WTC11 (cell line): ENCODE results near the gene B3GNT7.

Experiments
- ATF2 ChIP-seq: sonication (generic); formaldehyde crosslinking; IDR thresholded peaks from 2 replicates; pipeline ENCODE4 v1.8.1; 2022; ENCODE audit warnings: low read depth, missing genetic modification reagents, borderline replicate concordance
- ATF3 ChIP-seq: sonication (generic); formaldehyde crosslinking; conservative IDR thresholded peaks from 2 replicates; pipeline ENCODE4 v1.8.1; 2022; ENCODE audit warnings: mild to moderate bottlenecking, missing genetic modification reagents
- CBFB ChIP-seq: sonication (generic); formaldehyde crosslinking; IDR thresholded peaks from 2 replicates; pipeline ENCODE4 v1.8.1; 2022; ENCODE audit warnings: mild to moderate bottlenecking, low read depth, missing genetic modification reagents
- CREB1 ChIP-seq: sonication (generic); formaldehyde crosslinking; IDR thresholded peaks from 2 replicates; pipeline ENCODE4 v1.8.0; 2023; ENCODE audit warnings: mild to moderate bottlenecking, missing genetic modification reagents
- CTCF ChIP-seq: fragments of 200-600 bp; IDR thresholded peaks from 2 replicates; pipeline ENCODE4 v1.8.0; 2022; ENCODE audit warnings: antibody characterized with exemption
- E2F4 ChIP-seq: sonication (generic); formaldehyde crosslinking; IDR thresholded peaks from 2 replicates; pipeline ENCODE4 v1.8.1; 2022; ENCODE audit warnings: low read depth, mild to moderate bottlenecking, moderate library complexity, missing genetic modification reagents, borderline replicate concordance
- JUN ChIP-seq: sonication (generic); formaldehyde crosslinking; IDR thresholded peaks from 2 replicates; pipeline ENCODE4 v1.8.0; 2023; ENCODE audit warnings: mild to moderate bottlenecking, missing genetic modification reagents
- MAX ChIP-seq: sonication (generic); formaldehyde crosslinking; IDR thresholded peaks from 2 replicates; pipeline ENCODE4 v1.8.0; 2022; ENCODE audit warnings: mild to moderate bottlenecking, missing genetic modification reagents
- TCF7 ChIP-seq: sonication (generic); formaldehyde crosslinking; IDR thresholded peaks from 2 replicates; pipeline ENCODE4 v1.8.0; 2022; ENCODE audit warnings: mild to moderate bottlenecking, low read depth, missing genetic modification reagents, moderate library complexity
- ZNF121 ChIP-seq: sonication (generic); formaldehyde crosslinking; IDR thresholded peaks from 2 replicates; pipeline ENCODE4 v1.8.0; 2023; ENCODE audit warnings: missing genetic modification reagents
- ZNF232 ChIP-seq: sonication (generic); formaldehyde crosslinking; IDR thresholded peaks from 2 replicates; pipeline ENCODE4 v1.8.0; 2022; ENCODE audit warnings: mild to moderate bottlenecking, missing genetic modification reagents
- ZNF263 ChIP-seq: sonication (generic); formaldehyde crosslinking; IDR thresholded peaks from 2 replicates; pipeline ENCODE4 v1.8.1; 2022; ENCODE audit warnings: low read depth, mild to moderate bottlenecking, moderate library complexity, missing genetic modification reagents

GRCh38 chr2:231410293-231411004 is 14.9 kb downstream of the B3GNT7 start:
- TF ChIP-seq CTCF = peak; percentile 95
- no peak for TF ChIP-seq ATF2 (CRISPR knock-in tag)
- 0 out of 2 replicates have a peak, but pooled peaks have one; percentile 19 for TF ChIP-seq MAX (CRISPR knock-in tag)
- no peak for TF ChIP-seq E2F4 (CRISPR knock-in tag)
- 0 out of 2 replicates have a peak, but pooled peaks have one; percentile 44 for TF ChIP-seq ZNF232 (CRISPR knock-in tag)
- no peak for TF ChIP-seq JUN (CRISPR knock-in tag)
- TF ChIP-seq CREB1 (CRISPR knock-in tag) = no peak
- TF ChIP-seq TCF7 (CRISPR knock-in tag) = no peak
- no peak for TF ChIP-seq ZNF263 (CRISPR knock-in tag)
- no peak for TF ChIP-seq ATF3 (CRISPR knock-in tag)
- no peak for TF ChIP-seq CBFB
- no peak for TF ChIP-seq ZNF121
